GM21526 (cell line): ENCODE data around the gene FAP.

Source experiments
- ATAC-seq: cut with Tn5 transposase; IDR thresholded peaks from one replicate; pipeline ENCODE4 v1.9.1; 2021; ENCODE audit warnings: moderate library complexity; ENCODE audit not compliant: unreplicated experiment, low FRiP score

FAP gene, protein sequence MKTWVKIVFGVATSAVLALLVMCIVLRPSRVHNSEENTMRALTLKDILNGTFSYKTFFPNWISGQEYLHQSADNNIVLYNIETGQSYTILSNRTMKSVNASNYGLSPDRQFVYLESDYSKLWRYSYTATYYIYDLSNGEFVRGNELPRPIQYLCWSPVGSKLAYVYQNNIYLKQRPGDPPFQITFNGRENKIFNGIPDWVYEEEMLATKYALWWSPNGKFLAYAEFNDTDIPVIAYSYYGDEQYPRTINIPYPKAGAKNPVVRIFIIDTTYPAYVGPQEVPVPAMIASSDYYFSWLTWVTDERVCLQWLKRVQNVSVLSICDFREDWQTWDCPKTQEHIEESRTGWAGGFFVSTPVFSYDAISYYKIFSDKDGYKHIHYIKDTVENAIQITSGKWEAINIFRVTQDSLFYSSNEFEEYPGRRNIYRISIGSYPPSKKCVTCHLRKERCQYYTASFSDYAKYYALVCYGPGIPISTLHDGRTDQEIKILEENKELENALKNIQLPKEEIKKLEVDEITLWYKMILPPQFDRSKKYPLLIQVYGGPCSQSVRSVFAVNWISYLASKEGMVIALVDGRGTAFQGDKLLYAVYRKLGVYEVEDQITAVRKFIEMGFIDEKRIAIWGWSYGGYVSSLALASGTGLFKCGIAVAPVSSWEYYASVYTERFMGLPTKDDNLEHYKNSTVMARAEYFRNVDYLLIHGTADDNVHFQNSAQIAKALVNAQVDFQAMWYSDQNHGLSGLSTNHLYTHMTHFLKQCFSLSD

DNA sequence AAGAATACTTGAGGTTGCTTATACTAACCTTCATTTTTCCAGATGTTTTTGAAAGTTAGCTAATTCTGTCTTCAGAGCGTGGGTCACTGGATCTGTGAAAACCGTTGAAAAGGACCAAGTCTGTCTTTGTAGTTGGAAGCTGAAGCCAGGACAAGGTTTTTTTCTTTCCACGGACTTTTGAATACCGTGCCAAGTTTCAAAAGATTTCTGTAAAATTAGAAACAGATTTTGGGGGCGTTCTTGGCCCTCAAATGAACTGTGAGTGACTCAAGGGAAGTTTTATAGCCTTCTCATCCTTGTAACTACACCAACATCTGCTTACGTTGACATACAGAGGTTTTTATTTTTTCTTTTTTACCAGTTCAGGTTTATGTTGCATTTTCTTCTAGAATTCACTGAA is at the start of gene FAP:
TSS of gene FAP (minus strand) at position 152 of the 400 bp plus-strand sequence. CDS start at position 34, 118 bp downstream.
- no peak for ATAC-seq

DNA sequence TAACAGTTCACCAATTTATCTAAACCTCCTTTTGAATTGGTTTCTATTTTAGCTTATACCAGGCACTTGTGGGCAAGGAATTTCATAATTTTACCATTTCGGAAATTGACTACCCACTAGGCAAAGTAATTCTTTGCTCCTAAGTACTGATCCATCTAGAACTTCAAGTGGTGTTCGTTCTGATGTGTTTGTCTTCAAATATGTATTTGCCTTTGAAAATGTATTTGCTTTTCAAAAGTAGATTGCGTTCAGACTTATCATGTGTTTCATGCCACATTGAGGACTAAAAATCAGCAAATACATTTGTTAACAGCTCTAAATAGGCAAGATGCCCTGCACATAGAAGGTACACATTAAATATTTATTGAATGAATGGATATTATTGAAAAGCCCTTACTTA is 48.5 kb upstream of the FAP start:
- no peak for ATAC-seq

DNA sequence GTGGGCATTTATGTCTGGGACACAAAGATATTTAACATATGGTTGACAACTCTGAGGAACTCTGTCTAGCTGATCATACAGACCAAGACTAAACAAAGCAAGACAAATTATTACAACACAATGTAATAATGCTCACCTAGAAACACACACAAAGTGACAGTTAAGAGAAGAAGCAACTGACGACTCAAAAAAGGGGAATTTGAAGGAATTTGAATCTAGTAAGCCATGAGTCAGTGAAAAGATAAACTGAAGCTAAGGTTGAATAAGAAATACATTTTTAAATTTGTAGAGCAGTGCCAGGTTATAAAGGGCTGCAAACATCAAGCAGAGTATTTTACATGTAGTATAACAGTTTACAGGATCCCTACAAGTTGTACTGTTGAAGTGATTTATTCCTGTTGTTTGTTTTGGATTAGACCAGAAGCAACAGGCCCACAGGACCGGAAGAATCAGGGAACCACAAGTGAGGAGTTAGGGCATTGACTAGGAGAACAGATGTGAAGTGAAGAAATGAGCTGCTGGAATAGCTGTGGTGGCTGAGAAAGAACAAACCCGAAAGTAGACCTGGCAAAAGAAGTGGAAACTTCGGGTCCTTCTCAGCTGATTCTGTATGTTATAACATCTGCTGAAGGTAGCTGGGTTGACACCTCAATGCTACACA is 39.6 kb upstream of the FAP start:
- ATAC-seq: no peak

DNA sequence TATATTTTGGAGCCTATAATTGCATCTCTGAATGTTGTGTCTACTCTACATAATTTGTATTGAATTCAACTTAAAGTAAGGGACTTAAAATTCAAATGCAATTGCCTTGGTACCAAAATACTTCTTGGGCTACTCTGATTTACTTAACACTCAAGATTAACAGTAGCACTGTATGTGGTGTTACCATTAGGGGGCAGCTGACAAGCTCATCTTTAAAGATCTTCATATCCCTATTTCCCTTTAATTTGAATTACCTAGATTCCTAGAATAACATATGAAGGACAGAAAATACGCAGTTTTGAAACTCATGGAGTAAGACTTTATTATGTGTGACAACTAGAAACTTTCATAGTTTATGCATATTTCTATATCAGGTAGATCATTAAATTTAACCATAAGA is 37.4 kb upstream of the FAP start:
- no peak for ATAC-seq

DNA sequence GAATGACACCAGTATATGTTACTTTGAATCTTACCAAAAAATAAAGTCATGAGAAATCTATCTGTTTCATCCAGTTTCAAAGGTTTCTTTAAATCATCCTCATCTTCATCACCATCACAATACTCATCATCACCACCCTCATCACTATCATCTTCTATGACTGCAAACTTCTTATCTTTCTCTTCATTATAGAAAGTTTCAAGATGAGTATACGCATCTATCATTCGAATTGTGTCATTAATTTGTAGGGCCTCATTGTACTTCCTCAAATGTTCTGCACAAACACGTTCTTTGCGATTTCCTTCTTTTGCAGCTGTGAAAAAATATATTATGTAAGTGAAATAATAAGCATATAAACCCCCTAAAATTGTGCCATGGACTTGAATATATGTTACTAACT is 34.1 kb upstream of the FAP start:
- no peak for ATAC-seq

DNA sequence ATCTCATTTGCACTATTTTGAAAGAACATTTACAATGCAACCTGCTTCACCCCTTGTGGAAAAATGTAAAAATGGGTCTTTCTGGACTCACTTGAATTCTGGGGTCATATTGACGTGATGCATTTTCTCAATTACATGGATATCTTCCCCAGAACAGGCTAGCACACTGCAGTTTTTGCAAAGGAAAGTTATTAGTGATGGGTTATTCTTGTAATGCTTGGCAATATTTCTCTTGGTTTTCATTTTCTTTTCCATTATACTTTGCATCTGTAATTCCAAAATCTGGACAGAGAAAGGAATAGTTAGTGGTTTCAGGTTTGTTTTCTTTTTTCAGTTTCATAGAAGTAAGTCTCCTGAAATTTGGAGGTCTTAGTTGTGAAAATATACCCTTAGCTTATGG is 24.8 kb upstream of the FAP start:
- no peak for ATAC-seq

DNA sequence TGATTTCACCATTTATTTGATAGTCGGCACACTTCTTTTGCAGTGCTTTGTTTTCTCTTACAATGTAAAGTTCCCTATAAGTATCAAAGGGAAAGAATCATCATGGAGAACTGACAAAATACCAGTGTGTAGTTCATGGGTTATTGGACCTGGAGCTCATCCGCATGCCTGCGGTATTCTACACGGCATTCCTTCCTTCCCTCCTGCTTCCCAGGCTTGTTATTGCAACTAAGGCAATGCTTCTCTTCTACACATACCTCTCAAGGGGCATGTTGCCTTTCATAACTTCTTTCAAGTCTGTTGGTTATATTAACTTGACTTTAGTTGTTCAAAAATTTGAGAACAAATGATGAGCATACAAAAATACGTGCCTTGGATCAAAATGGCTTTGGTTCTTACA is 24.3 kb upstream of the FAP start:
- ATAC-seq: no peak

DNA sequence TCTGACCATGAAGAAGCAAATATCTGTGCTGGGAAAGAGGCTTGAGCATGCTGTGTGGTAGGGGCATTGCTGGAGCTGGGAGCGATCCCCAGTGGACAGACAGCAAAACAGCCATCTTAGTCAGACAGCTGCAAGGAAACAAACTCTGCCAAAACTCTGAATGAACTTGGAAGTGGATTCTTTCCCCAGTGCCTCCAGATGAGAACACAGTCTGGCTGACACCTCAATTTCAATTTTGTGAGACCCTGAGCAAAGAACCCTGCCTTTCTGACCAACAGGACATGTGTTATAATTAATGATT is 23.2 kb upstream of the FAP start:
- ATAC-seq: no peak

DNA sequence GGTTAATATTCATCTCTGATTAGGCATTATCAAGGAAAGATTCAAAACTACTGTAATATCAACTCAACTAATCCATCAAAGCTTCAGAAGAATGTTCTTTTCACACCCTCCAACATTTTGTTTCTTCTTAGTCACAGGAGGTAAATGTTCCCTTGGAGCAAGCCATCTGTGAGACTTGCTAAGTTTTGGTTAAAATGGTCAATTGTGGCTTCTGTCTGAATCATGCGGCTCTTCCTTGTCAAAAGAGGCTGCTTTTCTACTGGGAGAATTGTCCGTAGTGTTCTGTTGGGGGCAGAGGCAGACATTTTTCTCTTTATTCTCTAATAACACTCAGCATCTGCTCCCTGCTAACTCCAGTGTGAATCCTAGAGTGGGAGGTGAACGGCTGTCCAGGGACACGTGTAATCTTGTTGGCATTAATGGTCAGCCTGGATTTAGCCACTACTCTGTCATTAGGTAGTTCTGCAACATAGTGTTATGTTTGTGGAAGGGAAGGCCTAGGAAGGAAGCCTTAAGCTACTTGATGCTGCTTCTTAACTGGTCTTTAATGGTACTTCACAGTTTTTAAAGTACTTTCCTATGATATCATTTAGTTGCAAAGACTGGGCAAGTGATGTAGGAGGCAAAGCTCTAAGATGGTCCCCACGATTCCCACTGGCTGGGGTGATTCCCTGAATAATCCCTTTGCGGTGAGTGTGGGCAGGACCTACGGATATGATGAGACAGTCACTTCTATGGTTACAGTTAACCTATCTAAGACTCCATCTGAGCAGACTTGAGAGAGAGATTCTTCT is 22.6 kb upstream of the FAP start:
- no peak for ATAC-seq

DNA sequence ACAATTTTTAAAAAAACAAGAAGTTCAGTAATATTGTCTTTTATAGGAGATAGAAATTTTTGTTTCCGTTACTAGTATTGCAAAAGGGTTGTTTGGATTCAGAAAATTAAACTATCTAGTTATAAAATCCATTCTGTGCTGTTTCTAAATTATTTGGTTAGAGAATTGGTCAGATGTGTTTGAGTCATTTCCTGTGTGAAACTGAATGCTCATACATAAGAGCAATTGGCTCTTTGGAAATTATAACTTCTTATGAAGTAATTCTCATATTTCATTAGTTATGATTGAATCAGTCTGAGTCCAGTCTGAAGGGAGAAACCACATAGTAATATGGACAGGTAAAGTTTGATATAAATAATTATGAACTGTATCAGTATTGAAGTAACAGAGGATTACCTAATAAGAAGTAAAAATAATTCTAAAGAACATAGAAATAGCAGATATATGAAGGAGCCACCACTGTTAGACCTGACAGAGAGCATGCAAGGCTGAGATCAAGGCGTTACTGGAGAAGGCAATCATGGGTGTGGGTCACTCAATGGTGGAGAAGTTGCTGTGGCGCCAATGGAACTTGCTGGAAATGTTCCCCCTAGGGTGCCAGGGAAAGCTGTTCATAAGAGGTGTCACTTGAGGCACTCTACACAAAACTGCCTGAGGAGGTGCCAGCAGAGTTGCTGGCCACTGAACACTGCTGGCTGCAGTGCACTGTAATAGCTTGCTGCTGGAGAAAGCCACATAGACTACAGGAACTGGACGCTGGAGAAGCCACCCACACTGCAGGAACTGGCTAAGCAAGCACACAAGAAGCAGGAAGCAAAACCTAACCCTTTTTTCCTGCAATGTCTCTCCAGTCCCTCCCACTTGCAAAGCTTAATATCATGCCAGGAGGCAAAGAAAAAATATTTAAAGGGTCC is 18.0 kb upstream of the FAP start:
- ATAC-seq: no peak

DNA sequence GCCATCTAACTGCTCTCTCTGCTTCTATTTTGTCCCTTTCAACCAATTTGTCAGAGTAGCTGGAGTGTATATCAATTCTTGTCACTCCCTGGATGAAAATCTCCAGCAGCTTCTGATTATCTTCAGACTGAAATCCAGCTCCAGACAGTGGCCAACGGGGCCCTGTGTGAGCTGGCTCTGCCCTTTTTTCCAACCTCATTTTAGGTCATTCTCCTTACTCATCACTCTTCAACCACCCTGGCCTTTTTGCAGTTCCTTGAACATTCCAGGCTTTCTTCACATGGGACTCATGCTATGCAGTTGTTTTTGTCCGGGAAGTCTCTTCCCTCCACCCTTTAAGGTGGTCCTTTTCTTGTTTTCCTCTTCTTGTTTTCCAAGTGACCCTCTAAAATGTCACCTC is 15.4 kb upstream of the FAP start:
- ATAC-seq: no peak

DNA sequence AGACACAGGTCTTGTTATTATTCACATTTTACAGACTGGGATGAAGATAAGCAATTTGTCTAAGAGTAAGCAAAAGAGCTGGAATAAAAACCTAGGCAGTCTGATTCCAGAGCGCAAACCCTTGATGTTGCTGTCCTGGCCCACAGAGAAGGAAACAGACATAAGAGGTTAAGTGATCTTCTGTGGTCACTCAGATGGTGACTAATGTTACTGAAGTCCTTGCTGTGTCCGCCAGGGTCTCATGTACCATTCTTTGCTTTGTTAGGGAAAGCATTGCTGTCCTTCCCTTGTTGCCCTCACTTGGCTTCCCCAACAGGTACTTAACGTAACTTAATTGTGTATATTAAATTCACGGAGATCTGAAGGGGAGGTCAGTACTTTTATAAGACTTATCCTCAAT is 14.9 kb upstream of the FAP start:
- ATAC-seq: no peak

DNA sequence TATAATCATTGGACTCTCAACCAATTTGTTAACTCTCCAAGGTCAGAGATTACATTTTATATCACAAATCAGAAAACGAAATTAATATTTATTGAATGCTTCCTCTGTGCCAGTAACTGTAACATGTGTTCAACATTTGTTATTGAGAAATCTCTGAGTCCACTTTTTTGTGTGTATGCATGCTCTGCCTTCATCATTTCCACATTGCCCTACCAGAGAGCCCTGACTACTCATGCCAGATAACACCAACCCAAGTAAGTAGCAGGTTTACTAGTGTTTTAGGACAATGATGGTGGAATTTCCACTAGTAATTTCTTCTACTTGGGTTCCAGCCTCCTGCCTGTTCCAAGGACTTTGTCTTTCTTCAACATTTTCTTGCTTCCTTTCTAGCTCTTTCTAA is 14.2 kb upstream of the FAP start:
- ATAC-seq: no peak

DNA sequence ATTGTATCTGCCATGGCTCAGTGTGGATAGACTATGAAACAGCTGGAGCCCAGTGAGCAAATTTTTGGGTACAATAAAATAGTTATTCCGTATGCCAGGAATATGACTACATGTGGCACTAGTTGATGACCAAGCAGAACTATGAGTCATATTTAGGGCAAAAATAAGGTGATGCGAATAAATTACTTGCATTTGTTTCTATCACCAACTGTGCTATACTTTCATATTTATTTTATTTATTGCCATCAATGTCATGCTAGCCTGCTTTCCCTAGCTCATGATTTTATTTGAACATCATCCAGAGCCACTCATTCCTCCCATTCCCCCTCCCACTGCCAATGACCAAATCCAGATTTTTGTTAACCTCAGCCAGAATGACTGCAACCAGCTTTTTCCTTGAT is 13.3 kb upstream of the FAP start:
- no peak for ATAC-seq

DNA sequence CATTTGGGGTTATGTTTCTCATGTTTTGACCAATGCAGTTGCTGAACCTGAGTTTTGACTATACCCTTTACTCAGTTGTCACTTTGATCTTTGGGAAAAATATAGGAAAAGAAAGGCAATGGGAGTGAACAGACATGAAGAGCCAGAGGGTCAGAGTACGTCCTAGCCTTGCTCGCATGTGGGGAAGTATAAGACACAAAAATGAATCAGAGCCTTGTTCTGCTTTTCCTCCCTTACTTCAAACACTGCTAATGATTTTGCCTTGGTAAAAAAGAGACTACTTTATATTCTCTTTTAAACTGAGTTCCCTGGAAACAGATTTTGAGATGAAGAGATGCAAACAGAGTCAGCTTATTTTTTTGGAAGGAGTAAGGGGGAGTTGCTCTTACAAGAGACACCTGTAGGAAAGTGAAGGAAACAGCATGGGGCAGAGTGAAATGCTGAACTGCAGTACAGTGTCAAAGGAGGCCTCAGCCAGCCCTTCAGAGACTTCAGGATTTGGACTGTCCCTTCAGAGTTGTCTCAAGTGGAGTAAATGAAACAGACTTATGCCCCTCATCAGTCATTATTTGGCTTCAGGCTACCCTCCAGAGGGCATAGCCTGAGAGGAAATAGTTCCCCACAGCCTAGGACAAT is 11.1 kb upstream of the FAP start:
- ATAC-seq: no peak

DNA sequence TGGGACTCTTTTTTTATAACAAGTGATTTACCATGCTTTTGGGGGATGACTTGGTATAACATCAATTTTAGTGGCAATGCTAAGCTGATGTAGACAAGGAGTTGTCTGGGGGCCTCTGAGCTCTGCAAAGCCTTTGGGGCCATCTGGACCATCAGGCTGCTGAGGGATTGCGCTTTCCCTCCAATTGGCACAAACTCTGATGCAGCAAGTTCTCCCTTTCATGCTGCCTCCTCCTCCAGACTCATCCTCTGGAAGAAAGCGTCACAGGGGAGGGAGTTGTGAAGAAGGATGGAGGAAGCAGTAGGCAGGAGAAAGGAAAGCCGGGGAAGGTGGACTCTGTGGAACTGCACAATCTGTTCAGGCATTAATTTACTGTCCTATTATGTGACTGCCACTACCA is 10.2 kb upstream of the FAP start:
- ATAC-seq: no peak

DNA sequence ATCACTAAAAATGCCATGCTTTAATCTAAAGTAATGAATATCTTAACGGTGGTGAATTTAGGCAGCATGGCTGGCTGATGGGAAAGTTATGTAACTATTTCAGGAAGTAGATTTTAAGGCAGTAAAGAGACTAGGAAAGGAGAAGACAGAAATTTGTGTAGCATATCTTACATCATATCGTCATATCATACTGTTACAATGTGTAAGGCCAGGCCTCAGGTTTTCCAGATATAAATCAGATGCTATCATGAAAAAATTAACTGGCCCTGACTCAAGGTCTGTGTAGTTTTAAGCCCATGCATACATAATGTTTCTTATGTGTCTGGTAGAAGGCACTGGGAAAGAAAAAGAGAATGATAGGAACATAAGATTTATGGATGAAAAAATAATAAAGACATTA is 8.9 kb upstream of the FAP start:
- ATAC-seq: no peak

DNA sequence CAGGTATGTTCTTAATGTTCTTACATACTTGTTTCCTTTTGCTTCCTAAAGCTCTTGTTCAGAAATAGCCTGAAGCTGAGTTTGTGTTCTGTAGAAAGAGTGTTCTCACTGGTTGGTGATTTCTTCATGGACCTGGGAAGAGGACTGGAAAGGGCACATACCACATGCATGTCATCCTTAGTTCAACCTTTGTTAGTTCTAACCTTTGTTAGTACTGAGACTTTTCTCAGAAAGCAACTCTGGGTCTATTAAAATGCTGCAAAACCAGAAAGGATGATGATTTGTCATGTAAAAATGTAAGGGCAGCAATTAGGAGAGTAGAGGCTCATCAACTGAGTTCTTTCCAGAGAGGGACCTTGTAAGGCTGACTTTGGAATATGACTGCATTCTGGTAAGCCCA is 2.5 kb upstream of the FAP start:
- no peak for ATAC-seq

DNA sequence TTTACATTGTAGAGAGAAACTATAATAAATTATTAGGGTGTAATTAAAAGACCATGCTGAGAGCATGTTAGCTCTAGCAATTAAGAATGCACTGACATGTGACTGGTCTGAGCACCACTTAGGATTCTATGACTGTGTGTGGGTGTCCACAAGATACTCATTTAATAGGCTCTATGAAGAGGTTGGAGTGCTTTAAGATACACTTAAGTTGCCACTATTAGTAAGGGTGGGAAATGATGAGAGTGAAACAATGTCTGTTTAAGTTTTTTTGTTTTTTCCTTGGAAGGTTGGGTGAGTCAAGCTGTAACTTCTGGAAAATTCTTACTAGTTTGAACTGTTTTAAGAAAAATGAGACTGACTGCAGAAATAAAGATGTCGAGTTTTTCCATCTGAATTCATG is 1.8 kb upstream of the FAP start:
- ATAC-seq: no peak
